ENCODE data around the gene C10orf62. TPM values are rescaled to one million over a fixed set of nuclear protein-coding genes. Genes with fewer than 3 reads are reported as not detected.

C10orf62 gene
- total RNA-seq, 1 donor from 2014 or later = 0.34 TPM

GRCh38 chr10:97546456-97547270 is 42.9 kb upstream of the C10orf62 start:
- TF ChIP-seq CTCF (conservative IDR thresholded peaks at IDR 0.05) = no peak
- H3K4me1 Mint-ChIP-seq (ENCODE audit: unreplicated experiment) = peaks cover 57% of the 10 kb centered on the region

GRCh38 chr10:97547271-97547600 is 42.3 kb upstream of the C10orf62 start:
- H3K4me1 Mint-ChIP-seq (ENCODE audit: unreplicated experiment) = peaks cover 53% of the 10 kb centered on the region
- no peak overlapping the region for H3K27ac Mint-ChIP-seq

More at GRCh38 chr10:97546456-97547270, 42.9 kb upstream of the C10orf62 start:
- Mint-ChIP-seq H3K27me3 (no peaks in the 10 kb centered on the region), H3K27ac (no peak overlapping the region), H3K4me3 (no peak overlapping the region), H3K9me3 (no peaks in the 10 kb centered on the region), H3K36me3 (no peaks in the 10 kb centered on the region)
- DNase-seq (ENCODE audit: extremely low spot score, unreplicated experiment) = no peak

GRCh38 chr10:97547962-97548361 is 41.6 kb upstream of the C10orf62 start:
- H3K4me1 Mint-ChIP-seq (ENCODE audit: unreplicated experiment) = peaks cover 46% of the 10 kb centered on the region
- DNase-seq (ENCODE audit: extremely low spot score, unreplicated experiment) = no peak
- no peak for TF ChIP-seq CTCF (conservative IDR thresholded peaks at IDR 0.05)
- no peaks in the 10 kb centered on the region for H3K27me3 Mint-ChIP-seq
- peak overlapping the region; percentile 30 for H3K4me3 Mint-ChIP-seq
- H3K9me3 Mint-ChIP-seq = no peaks in the 10 kb centered on the region
- H3K36me3 Mint-ChIP-seq = no peaks in the 10 kb centered on the region
- peak overlapping the region; percentile 76 for H3K27ac Mint-ChIP-seq

More at GRCh38 chr10:97547271-97547600, 42.3 kb upstream of the C10orf62 start:
- no peak for TF ChIP-seq CTCF (conservative IDR thresholded peaks at IDR 0.05)
- DNase-seq (ENCODE audit: extremely low spot score, unreplicated experiment) = no peak
- H3K9me3 Mint-ChIP-seq = no peaks in the 10 kb centered on the region
- H3K36me3 Mint-ChIP-seq = no peaks in the 10 kb centered on the region
- H3K27me3 Mint-ChIP-seq = no peaks in the 10 kb centered on the region
- no peak overlapping the region for H3K4me3 Mint-ChIP-seq

GRCh38 chr10:97548828-97549455 is 40.6 kb upstream of the C10orf62 start:
- H3K27ac Mint-ChIP-seq = peak overlapping the region; percentile 52
- no peaks in the 10 kb centered on the region for H3K9me3 Mint-ChIP-seq
- H3K4me3 Mint-ChIP-seq = no peak overlapping the region
- H3K27me3 Mint-ChIP-seq = no peaks in the 10 kb centered on the region
- no peak for DNase-seq (ENCODE audit: extremely low spot score, unreplicated experiment)
- no peaks in the 10 kb centered on the region for H3K36me3 Mint-ChIP-seq
- H3K4me1 Mint-ChIP-seq (ENCODE audit: unreplicated experiment) = peaks cover 44% of the 10 kb centered on the region
- TF ChIP-seq CTCF (conservative IDR thresholded peaks at IDR 0.05) = no peak

- H3K27ac Mint-ChIP-seq = peak overlapping the region; percentile 82
- no peaks in the 10 kb centered on the region for H3K9me3 Mint-ChIP-seq
- no peak for TF ChIP-seq CTCF (conservative IDR thresholded peaks at IDR 0.05)
- no peaks in the 10 kb centered on the region for H3K36me3 Mint-ChIP-seq
- peak overlapping the region; percentile 17 for H3K4me3 Mint-ChIP-seq
- DNase-seq (ENCODE audit: extremely low spot score, unreplicated experiment) = no peak
- H3K27me3 Mint-ChIP-seq = no peaks in the 10 kb centered on the region
- peaks cover 44% of the 10 kb centered on the region for H3K4me1 Mint-ChIP-seq (ENCODE audit: unreplicated experiment)
These were observed 39.8 kb upstream of the C10orf62 start for GRCh38 chr10:97549587-97550322.
